Glutamatergic neuron (in vitro differentiated cells): Measurements from ENCODE around the gene ZC3H15. TPM values are rescaled to one million over a fixed set of nuclear protein-coding genes. Genes with fewer than 3 reads are reported as not detected.

Source experiments
- DNase-seq: peaks from one replicate; pipeline ENCODE4 v3.0.0; 2022
- H3K27ac Mint-ChIP-seq: one replicate; pipeline ENCODE4 v1.8.0; 2020; ENCODE audit warnings: mild to moderate bottlenecking, mixed read lengths, inconsistent platforms; ENCODE audit not compliant: unreplicated experiment
- H3K27me3 Mint-ChIP-seq: one replicate; pipeline ENCODE4 v1.8.0; 2020; ENCODE audit warnings: mild to moderate bottlenecking, moderate library complexity, mixed read lengths, inconsistent platforms; ENCODE audit not compliant: unreplicated experiment
- H3K36me3 Mint-ChIP-seq: one replicate; pipeline ENCODE4 v1.8.0; 2020; ENCODE audit warnings: mild to moderate bottlenecking, mixed read lengths, inconsistent platforms; ENCODE audit not compliant: unreplicated experiment
- H3K4me1 Mint-ChIP-seq: one replicate; pipeline ENCODE4 v1.8.0; 2020; ENCODE audit warnings: mild to moderate bottlenecking, low read depth, mixed read lengths, inconsistent platforms; ENCODE audit not compliant: unreplicated experiment
- H3K4me3 Mint-ChIP-seq: one replicate; pipeline ENCODE4 v1.8.0; 2020; ENCODE audit warnings: mild to moderate bottlenecking, mixed read lengths, inconsistent platforms; ENCODE audit not compliant: unreplicated experiment
- H3K9me3 Mint-ChIP-seq: one replicate; pipeline ENCODE4 v1.8.0; 2020; ENCODE audit warnings: mild to moderate bottlenecking, moderate library complexity, mixed read lengths, inconsistent platforms; ENCODE audit not compliant: unreplicated experiment
- total RNA-seq: library from RNA; stranded (reverse); fragmentation: NEBNext Ultra II Directional; extraction: Animal tissue kit (Norgen Biotek cat#: 25700); gene quantifications from one replicate; pipeline ENCODE4 v1.2.1, GENCODE V29; 2021; ENCODE audit not compliant: unreplicated experiment
- TF ChIP-seq, protein P1 (sequence below): fragments of 200-600 bp; sonication (generic); IDR thresholded peaks from one replicate; pipeline ENCODE4 v1.5.0; 2021; ENCODE audit not compliant: partially characterized antibody, unreplicated experiment

Gene ZC3H15
- total RNA-seq, 1 donor from 2014 or later, result 79.7 TPM

DNA sequence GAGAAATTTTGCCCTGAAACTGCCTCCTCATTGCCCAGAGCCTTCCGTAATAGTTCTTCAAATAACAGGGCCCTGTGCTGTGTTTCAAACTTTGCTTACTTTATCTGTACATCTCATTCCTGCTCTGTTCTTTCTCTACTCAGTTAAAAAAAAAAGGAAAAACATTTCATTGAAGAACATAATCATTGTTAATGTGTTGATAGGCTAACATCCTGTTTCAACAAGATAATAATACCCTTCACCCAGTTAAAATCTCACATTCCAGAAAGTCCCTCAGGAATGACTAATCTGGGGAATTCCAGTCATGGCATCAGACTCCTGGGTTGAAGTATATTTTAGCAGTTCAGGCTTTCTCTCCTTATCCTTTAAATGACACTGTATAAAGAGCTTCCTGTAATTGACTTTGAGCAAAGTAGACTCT is 58.2 kb downstream of the ZC3H15 start:
- H3K9me3 Mint-ChIP-seq, result no peaks in the 10 kb centered on the region
- H3K4me3 Mint-ChIP-seq, result no peak overlapping the region
- H3K27ac Mint-ChIP-seq, result no peak overlapping the region
- no peaks in the 10 kb centered on the region for H3K27me3 Mint-ChIP-seq
- H3K36me3 Mint-ChIP-seq, result no peaks in the 10 kb centered on the region
- DNase-seq, result no peak
- H3K4me1 Mint-ChIP-seq, result no peaks in the 10 kb centered on the region
- TF ChIP-seq, protein P1, sequence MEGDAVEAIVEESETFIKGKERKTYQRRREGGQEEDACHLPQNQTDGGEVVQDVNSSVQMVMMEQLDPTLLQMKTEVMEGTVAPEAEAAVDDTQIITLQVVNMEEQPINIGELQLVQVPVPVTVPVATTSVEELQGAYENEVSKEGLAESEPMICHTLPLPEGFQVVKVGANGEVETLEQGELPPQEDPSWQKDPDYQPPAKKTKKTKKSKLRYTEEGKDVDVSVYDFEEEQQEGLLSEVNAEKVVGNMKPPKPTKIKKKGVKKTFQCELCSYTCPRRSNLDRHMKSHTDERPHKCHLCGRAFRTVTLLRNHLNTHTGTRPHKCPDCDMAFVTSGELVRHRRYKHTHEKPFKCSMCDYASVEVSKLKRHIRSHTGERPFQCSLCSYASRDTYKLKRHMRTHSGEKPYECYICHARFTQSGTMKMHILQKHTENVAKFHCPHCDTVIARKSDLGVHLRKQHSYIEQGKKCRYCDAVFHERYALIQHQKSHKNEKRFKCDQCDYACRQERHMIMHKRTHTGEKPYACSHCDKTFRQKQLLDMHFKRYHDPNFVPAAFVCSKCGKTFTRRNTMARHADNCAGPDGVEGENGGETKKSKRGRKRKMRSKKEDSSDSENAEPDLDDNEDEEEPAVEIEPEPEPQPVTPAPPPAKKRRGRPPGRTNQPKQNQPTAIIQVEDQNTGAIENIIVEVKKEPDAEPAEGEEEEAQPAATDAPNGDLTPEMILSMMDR, result no peak

DNA sequence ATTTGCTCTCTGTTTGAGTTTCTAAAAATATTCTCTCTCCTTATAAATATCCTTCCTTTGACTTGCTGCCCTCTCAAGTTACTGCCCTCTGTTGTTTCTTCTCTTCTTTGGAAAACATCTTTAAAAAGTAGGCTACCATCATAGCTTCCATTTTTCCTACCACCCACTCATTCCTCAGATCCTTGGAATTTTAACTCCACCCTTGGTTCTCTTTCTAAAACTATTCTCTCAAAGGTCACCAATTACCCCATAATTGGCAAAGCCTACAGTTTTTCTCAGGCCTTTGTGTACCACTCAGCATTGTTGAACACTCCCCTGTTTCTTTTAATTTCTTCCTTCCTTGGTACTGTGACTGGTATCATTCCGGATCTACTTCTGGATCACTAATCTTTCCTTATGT is 60.8 kb downstream of the ZC3H15 start:
- Mint-ChIP-seq H3K4me1 (no peaks in the 10 kb centered on the region), H3K36me3 (no peaks in the 10 kb centered on the region), H3K9me3 (no peaks in the 10 kb centered on the region), H3K4me3 (no peak overlapping the region), H3K27ac (no peak overlapping the region), H3K27me3 (no peaks in the 10 kb centered on the region)
- no peak for DNase-seq
- TF ChIP-seq, protein P1, result no peak

DNA sequence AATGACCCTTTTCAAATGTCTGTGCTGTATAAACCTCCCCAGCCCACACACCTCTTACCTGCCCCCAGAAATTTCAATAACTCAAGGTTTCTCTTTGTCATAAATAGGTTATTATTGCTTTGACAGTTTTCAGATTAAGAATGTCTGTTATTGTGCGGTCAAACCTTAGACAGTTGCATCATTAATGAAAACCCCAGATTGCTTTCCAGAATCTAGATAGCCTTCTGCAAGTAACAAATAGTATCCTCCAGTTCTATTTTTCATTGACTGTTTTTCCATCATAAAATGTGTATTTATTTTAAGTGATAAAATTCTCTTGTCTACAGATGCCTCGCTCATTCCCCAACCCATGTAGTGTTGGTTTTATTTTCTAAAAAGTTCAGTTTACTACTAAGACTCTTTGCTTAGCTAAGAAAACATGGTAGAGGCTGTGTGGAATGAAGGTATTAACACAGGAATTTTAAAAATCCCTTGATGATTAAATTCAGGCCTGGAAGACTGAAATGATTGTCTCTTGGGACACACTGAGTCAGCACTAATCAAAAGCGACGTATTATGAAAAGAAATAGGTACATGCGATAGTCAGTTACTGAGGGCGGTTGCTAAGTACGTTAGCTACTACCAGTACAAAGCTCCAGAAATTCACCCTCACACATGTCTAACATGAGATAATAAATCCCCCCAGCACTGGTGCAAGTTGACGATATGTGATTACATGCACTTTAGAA is 65.4 kb downstream of the ZC3H15 start:
- no peaks in the 10 kb centered on the region for H3K27me3 Mint-ChIP-seq
- no peaks in the 10 kb centered on the region for H3K4me1 Mint-ChIP-seq
- TF ChIP-seq, protein P1, result no peak
- no peak overlapping the region for H3K27ac Mint-ChIP-seq
- no peak overlapping the region for H3K4me3 Mint-ChIP-seq
- H3K36me3 Mint-ChIP-seq, result no peaks in the 10 kb centered on the region
- DNase-seq, result no peak
- no peaks in the 10 kb centered on the region for H3K9me3 Mint-ChIP-seq

DNA sequence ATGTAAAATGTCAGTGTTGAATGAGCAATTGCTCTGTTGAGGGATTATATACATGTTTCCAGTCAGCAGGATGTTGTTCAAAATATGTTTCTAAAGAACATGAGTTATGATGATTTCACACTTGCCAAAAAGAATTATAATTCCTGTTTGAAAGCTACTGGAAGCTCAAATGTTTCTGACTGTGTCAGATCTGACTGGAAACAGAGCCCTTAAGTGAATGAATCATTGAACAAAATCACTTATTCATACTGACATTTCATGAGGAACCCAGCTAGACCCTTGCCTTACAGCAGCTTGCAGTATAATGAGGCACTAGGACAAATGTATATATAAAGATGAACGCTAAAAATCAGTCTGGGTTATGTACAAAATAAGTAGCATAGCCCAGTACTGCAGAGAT is 68.4 kb downstream of the ZC3H15 start:
- Mint-ChIP-seq H3K27ac (no peak overlapping the region), H3K4me3 (no peak overlapping the region), H3K9me3 (no peaks in the 10 kb centered on the region), H3K27me3 (no peaks in the 10 kb centered on the region), H3K4me1 (no peaks in the 10 kb centered on the region), H3K36me3 (no peaks in the 10 kb centered on the region)
- DNase-seq, result no peak
- TF ChIP-seq, protein P1, result no peak

DNA sequence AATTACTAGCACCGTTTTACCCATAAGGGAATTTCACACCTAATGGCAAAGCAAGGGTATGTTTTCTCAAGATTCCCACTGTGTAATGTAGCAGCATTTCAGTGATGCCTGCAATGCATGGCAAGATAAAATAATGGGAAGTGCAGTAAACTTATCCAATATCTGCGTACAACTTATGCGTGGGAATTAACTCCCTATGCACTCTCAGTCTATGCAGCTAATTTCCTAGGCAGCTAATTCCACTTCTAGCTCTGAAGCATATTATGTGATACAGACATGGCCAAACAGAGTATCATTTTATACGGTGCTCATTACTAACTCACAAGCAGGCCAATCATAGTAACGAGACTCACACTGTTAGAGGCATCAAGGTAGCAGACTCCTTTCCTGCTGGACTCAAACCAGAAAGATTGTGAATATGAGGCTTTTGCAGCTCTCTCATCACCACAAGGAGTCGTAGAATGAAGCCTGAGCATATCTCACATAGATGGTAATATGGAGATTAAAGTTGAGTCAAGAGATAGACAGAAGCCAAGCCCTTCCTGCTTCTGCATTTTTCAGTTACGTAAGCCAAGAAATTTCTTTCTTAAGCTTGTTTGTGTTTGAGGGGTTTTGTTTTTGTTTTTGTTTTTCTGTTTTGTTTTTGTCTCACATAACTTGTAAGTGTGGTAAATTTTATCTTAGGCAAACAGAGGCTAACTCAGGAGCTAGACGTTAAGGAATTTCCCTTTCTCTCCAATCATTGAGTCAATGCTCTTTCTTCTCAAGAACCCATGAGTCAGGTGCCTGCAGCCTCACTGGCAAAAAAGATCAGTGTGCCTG is 69.0 kb downstream of the ZC3H15 start:
- no peak overlapping the region for H3K4me3 Mint-ChIP-seq
- H3K4me1 Mint-ChIP-seq, result no peaks in the 10 kb centered on the region
- no peaks in the 10 kb centered on the region for H3K9me3 Mint-ChIP-seq
- DNase-seq, result no peak
- no peaks in the 10 kb centered on the region for H3K36me3 Mint-ChIP-seq
- no peak overlapping the region for H3K27ac Mint-ChIP-seq
- TF ChIP-seq, protein P1, result no peak
- no peaks in the 10 kb centered on the region for H3K27me3 Mint-ChIP-seq
